HepG2 (cell line): Measurements from ENCODE around the gene PPM1G.

ENCODE experiments used
- ATAD3A ChIP-seq: sonication (generic); formaldehyde crosslinking; IDR thresholded peaks from 2 replicates; pipeline ENCODE4 v1.4.0; 2020; ENCODE audit warnings: missing genetic modification reagents
- BRCA1 ChIP-seq: sonication (generic); formaldehyde crosslinking; IDR thresholded peaks from 2 replicates; pipeline ENCODE4 v1.4.0; 2020; ENCODE audit warnings: missing genetic modification reagents
- CHD2 ChIP-seq: IDR thresholded peaks from 2 replicates; pipeline ENCODE4 v1.6.1; 2011; ENCODE audit warnings: low read depth, low read length, improper control_type of control experiment
- CTCF ChIP-seq: sonication (generic); formaldehyde crosslinking; IDR thresholded peaks from 2 replicates; pipeline ENCODE4 v1.5.0; 2020; ENCODE audit warnings: mild to moderate bottlenecking, missing genetic modification reagents, moderate library complexity
- HDAC6 ChIP-seq: fragments of 200-600 bp; sonication (generic); IDR thresholded peaks from 2 replicates; pipeline ENCODE4 v1.7.0; 2017; ENCODE audit warnings: mild to moderate bottlenecking, antibody characterized with exemption, low read length, low read depth
- HMGXB4 ChIP-seq, 2 experiments: sonication (generic) in 1 of 2; formaldehyde crosslinking in 1 of 2; IDR thresholded peaks; 2 replicates each; pipeline versions ENCODE4 v1.4.0 to v1.6.1; 2018 to 2020; ENCODE audit warnings: missing genetic modification reagents in 2 of 2, borderline replicate concordance in 1 of 2, low read depth in 1 of 2, mild to moderate bottlenecking in 1 of 2, missing biosample characterization in 1 of 2
- MAX ChIP-seq: IDR thresholded peaks from 2 replicates; pipeline ENCODE4 v1.6.1; 2012; ENCODE audit warnings: inconsistent platforms
- MIXL1 ChIP-seq: IDR thresholded peaks from 2 replicates; pipeline ENCODE4 v1.6.1; 2016
- MYPOP ChIP-seq: sonication (generic); formaldehyde crosslinking; IDR thresholded peaks from 2 replicates; pipeline ENCODE4 v1.8.1; 2023; ENCODE audit warnings: mild to moderate bottlenecking, moderate library complexity, missing genetic modification reagents
- POLR2A ChIP-seq, 2 experiments: IDR thresholded peaks; 2 replicates each; pipeline ENCODE4 v1.6.1; 2011; ENCODE audit warnings: low read depth in 2 of 2, low read length in 2 of 2, mild to moderate bottlenecking in 1 of 2, moderate library complexity in 1 of 2; ENCODE audit not compliant: insufficient read depth in 1 of 2
- YY1 ChIP-seq: IDR thresholded peaks from 2 replicates; pipeline ENCODE4 v1.6.1; 2011; ENCODE audit warnings: low read length, low read depth, moderate library complexity, mild to moderate bottlenecking; ENCODE audit not compliant: insufficient read depth, insufficient replicate concordance
- ZNF768 ChIP-seq: sonication (generic); formaldehyde crosslinking; IDR thresholded peaks from 2 replicates; pipeline ENCODE4 v1.4.0; 2020; ENCODE audit warnings: missing genetic modification reagents

GRCh38 chr2:27408601-27409320 lies 630 bp downstream of the PPM1G start:
- TF ChIP-seq YY1 (no peak), HMGXB4 (CRISPR knock-in tag; IDR thresholded peaks at IDR 0.05; ENCODE audit: borderline replicate concordance in 1 of 2, low read depth in 1 of 2) (no peak), MIXL1 (CRISPR knock-in tag) (no peak), HDAC6 (no peak), POLR2A (IDR thresholded peaks at IDR 0.05; ENCODE audit: insufficient read depth in 1 of 2, low read depth in 2 of 2, low read length in 2 of 2) (no peak), ATAD3A (CRISPR knock-in tag) (no peak), CTCF (no peak), CHD2 (no peak), MYPOP (no peak; the same call in 1 of the 2 replicates), MAX (no peak), BRCA1 (no peak), ZNF768 (CRISPR knock-in tag) (no peak)
